C4-2B (cell line): Measurements from ENCODE around the gene UNG.
"Not testable (repeated sequence)": the region's sequence is repeated elsewhere in the genome, so short reads cannot be mapped to it uniquely, and the experiment has no call there.

Experiments
- CTCF ChIP-seq: fragments of 450-650 bp; conservative IDR thresholded peaks from 2 replicates; pipeline ENCODE4 v1.5.1; 2017; ENCODE audit warnings: mild to moderate bottlenecking
- ZFX ChIP-seq: fragments of 450-650 bp; IDR thresholded peaks from 2 replicates; pipeline ENCODE4 v1.6.1; 2017

GRCh38 chr12:109054124-109054513, 43.3 kb upstream of the UNG start:
- TF ChIP-seq CTCF, ZFX: not testable (repeated sequence)
